HepG2 (cell line): ENCODE results near the gene FAM89B. TPM values are rescaled to one million over a fixed set of nuclear protein-coding genes. Genes with fewer than 3 reads are reported as not detected.

Source experiments
- CBX1 ChIP-seq: IDR thresholded peaks from one replicate; pipeline ENCODE4 v1.6.1; 2016; ENCODE audit warnings: antibody characterized with exemption, low read depth
- ETV5 ChIP-seq: IDR thresholded peaks from 2 replicates; pipeline ENCODE4 v1.6.1; 2018; ENCODE audit warnings: missing biosample characterization, missing genetic modification reagents, inconsistent platforms, borderline replicate concordance
- FOXK2 ChIP-seq: fragments of 450-650 bp; IDR thresholded peaks from 2 replicates; pipeline ENCODE4 v1.6.1; 2016
- HNRNPUL1 ChIP-seq: fragments of 200-400 bp; formaldehyde crosslinking; IDR thresholded peaks from 2 replicates; pipeline ENCODE4 v1.6.1; 2017; ENCODE audit warnings: low read depth, mild to moderate bottlenecking, low read length, moderate library complexity
- KDM5A ChIP-seq: fragments of 200-600 bp; sonication (generic); IDR thresholded peaks from 2 replicates; pipeline ENCODE4 v1.7.0; 2018; ENCODE audit warnings: antibody characterized with exemption, mild to moderate bottlenecking, low read length, borderline replicate concordance
- MNT ChIP-seq: fragments of 450-650 bp; IDR thresholded peaks from 2 replicates; pipeline ENCODE4 v1.6.1; 2016
- NFE2L2 ChIP-seq: fragments of 150-350 bp; IDR thresholded peaks from 2 replicates; pipeline ENCODE4 v1.6.1; 2014; ENCODE audit warnings: low read length
- NR2F1 ChIP-seq, 2 experiments: fragments of 450-650 bp in 1 of 2; formaldehyde crosslinking in 1 of 2; IDR thresholded peaks; 2 replicates each; pipeline versions ENCODE4 v1.5.0 to v1.6.1; 2016 to 2020; ENCODE audit warnings: mild to moderate bottlenecking in 1 of 2, missing compliant biosample characterization in 1 of 2, missing genetic modification reagents in 1 of 2, moderate library complexity in 1 of 2
- RAD51 ChIP-seq: fragments of 450-650 bp; IDR thresholded peaks from 2 replicates; pipeline ENCODE4 v1.6.1; 2016; ENCODE audit warnings: borderline replicate concordance
- RARG ChIP-seq: sonication (generic); formaldehyde crosslinking; IDR thresholded peaks from 2 replicates; pipeline ENCODE4 v1.4.0; 2020; ENCODE audit warnings: low read depth, mild to moderate bottlenecking, missing genetic modification reagents
- SNAI1 ChIP-seq: sonication (generic); formaldehyde crosslinking; IDR thresholded peaks from 2 replicates; pipeline ENCODE4 v1.5.0; 2020; ENCODE audit warnings: mild to moderate bottlenecking, missing genetic modification reagents, borderline replicate concordance
- SRSF9 ChIP-seq: fragments of 200-400 bp; formaldehyde crosslinking; IDR thresholded peaks from 2 replicates; pipeline ENCODE4 v1.6.1; 2018; ENCODE audit warnings: borderline replicate concordance, mild to moderate bottlenecking, low read depth, low read length; ENCODE audit not compliant: insufficient read depth, poor library complexity, severe bottlenecking
- SSRP1 ChIP-seq: IDR thresholded peaks from 2 replicates; pipeline ENCODE4 v1.6.1; 2016; ENCODE audit warnings: control low read depth
- TGIF2 ChIP-seq: IDR thresholded peaks from 2 replicates; pipeline ENCODE4 v1.6.1; 2016; ENCODE audit warnings: control low read depth, missing compliant biosample characterization
- THAP11 ChIP-seq: IDR thresholded peaks from 2 replicates; pipeline ENCODE4 v1.6.1; 2016; ENCODE audit warnings: missing biosample characterization, missing genetic modification reagents
- U2AF1 ChIP-seq: fragments of 200-400 bp; formaldehyde crosslinking; optimal IDR thresholded peaks from 2 replicates; pipeline ENCODE3; 2017; ENCODE audit warnings: mild to moderate bottlenecking, low read depth, low read length
- XBP1 ChIP-seq: sonication (generic); formaldehyde crosslinking; IDR thresholded peaks from 2 replicates; pipeline ENCODE4 v1.5.0; 2020; ENCODE audit warnings: missing genetic modification reagents
- YEATS4 ChIP-seq: sonication (generic); formaldehyde crosslinking; IDR thresholded peaks from 2 replicates; pipeline ENCODE4 v1.4.0; 2020; ENCODE audit warnings: missing genetic modification reagents, borderline replicate concordance
- ZMAT5 ChIP-seq: sonication (generic); formaldehyde crosslinking; IDR thresholded peaks from 2 replicates; pipeline ENCODE4 v1.5.0; 2020; ENCODE audit warnings: mild to moderate bottlenecking, low read depth, missing genetic modification reagents, borderline replicate concordance
- ZMYM3 ChIP-seq: sonication (generic); formaldehyde crosslinking; IDR thresholded peaks from 2 replicates; pipeline ENCODE4 v1.5.1; 2020; ENCODE audit warnings: mild to moderate bottlenecking, missing genetic modification reagents
- ZNF282 ChIP-seq: fragments of 450-650 bp; IDR thresholded peaks from 2 replicates; pipeline ENCODE4 v1.6.1; 2018; ENCODE audit not compliant: partially characterized antibody
- ZNF496 ChIP-seq: sonication (generic); formaldehyde crosslinking; IDR thresholded peaks from 2 replicates; pipeline ENCODE4 v1.8.1; 2023; ENCODE audit warnings: mild to moderate bottlenecking, moderate library complexity, missing genetic modification reagents; ENCODE audit not compliant: insufficient replicate concordance
- ZNF740 ChIP-seq: sonication (generic); formaldehyde crosslinking; IDR thresholded peaks from 2 replicates; pipeline ENCODE4 v1.4.0; 2020; ENCODE audit warnings: missing genetic modification reagents
- ZNF747 ChIP-seq: sonication (generic); formaldehyde crosslinking; IDR thresholded peaks from 2 replicates; pipeline ENCODE4 v1.8.1; 2023; ENCODE audit warnings: missing genetic modification reagents, mild to moderate bottlenecking, borderline replicate concordance
- ZNF75D ChIP-seq: sonication (generic); formaldehyde crosslinking; IDR thresholded peaks from 2 replicates; pipeline ENCODE4 v1.8.1; 2023; ENCODE audit warnings: missing genetic modification reagents, mild to moderate bottlenecking, borderline replicate concordance
- ZNF777 ChIP-seq: sonication (generic); formaldehyde crosslinking; IDR thresholded peaks from 2 replicates; pipeline ENCODE4 v1.4.0; 2020; ENCODE audit warnings: missing genetic modification reagents
- polyA plus RNA-seq, 8 experiments: library from polyadenylated mRNA; depleted of rRNA in 3 of 8; stranded (reverse) in 7 of 8; unstranded in 1 of 8; fragments of >200 nt; fragmentation: Illumina TruSeq in 4 of 8; extraction: Trizol in 4 of 8; gene quantifications; 2 replicates each; pipeline versions ENCODE4 v1.2.1 to v1.2.3, GENCODE V29; 2011 to 2016; ENCODE audit warnings: low read depth in 4 of 8, missing spikeins in 1 of 8, mixed read lengths in 1 of 8; ENCODE audit not compliant: insufficient read depth in 1 of 8
- total RNA-seq, 5 experiments: library from RNA; depleted of rRNA; stranded (reverse); fragments of >200 nt; fragmentation: Illumina TruSeq; extraction: Trizol; gene quantifications; 2 replicates each; pipeline ENCODE4 v1.2.3, GENCODE V29; 2016; ENCODE audit warnings: low read depth in 1 of 5
- TF ChIP-seq, protein P1 (sequence below): IDR thresholded peaks from 2 replicates; pipeline ENCODE4 v1.6.1; 2016; ENCODE audit warnings: missing compliant biosample characterization, missing genetic modification reagents, borderline replicate concordance
- TF ChIP-seq, protein P2 (sequence below): IDR thresholded peaks from 2 replicates; pipeline ENCODE4 v1.6.1; 2012; ENCODE audit warnings: inconsistent platforms

Gene FAM89B
- total and polyA plus RNA-seq, 2 of the 13 experiments (the other 11 are each of a cell fraction or from before 2014, with no cell fraction given), result 5.7 to 8.0 TPM

DNA sequence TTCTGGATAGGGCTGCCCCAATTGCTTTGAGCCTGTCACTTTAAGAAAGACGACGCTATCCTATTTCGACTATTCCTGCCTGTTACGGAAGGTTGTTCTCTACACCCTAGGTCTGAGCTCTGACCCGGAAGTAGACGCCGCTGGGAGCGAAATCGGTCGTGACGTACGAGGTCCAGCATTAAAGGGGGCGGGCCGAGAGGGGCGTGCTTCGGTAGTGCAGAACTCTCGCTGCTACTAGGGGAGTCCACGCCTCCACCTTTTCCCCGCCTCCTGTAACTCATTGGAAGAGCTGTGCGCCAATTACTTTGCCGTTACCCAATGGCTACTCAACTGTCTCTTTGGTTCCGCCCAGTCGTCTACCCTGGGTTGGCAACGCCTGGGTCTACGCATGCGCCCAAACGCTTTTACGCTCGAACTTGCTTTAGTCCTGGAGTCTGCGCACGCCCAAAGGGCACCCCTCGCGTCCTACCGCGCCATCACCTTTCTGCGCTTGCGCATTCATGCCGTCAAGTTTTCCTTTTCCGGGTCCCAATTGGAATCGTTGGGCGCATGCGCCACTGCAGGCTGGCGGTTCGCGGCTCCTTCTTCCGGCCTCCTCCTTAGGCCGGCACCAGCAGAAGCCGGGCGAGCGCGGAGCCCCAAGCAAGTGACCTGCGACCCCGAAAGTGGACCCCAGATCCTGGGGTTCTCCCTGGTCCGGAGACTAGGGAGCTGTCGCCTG lies 43.1 kb downstream of the FAM89B start, which contains the start of gene PCNX3 (continued):
- TF ChIP-seq HNRNPUL1 (no peak), KDM5A (peak; percentile 36; the same call in 1 of the 2 replicates), ZNF740 (CRISPR knock-in tag) (no peak), SSRP1 (CRISPR knock-in tag) (no peak), ZNF282 (no peak), THAP11 (CRISPR knock-in tag) (peak; percentile 96), MNT (peak; percentile 62), CBX1 (no peak), RARG (CRISPR knock-in tag) (no peak), ZNF75D (CRISPR knock-in tag) (no peak), SRSF9 (no peak), ZNF496 (no peak), NR2F1 (CRISPR knock-in tag; IDR thresholded peaks at IDR 0.05) (no peak), XBP1 (CRISPR knock-in tag) (no peak), ZMYM3 (CRISPR knock-in tag) (no peak), TGIF2 (no peak), U2AF1 (no peak), ZMAT5 (CRISPR knock-in tag) (no peak), FOXK2 (peak; percentile 45; the same call in 1 of the 2 replicates), SNAI1 (CRISPR knock-in tag) (no peak), ZNF777 (CRISPR knock-in tag) (no peak), RAD51 (no peak), ETV5 (peak; percentile 39; the same call in 1 of the 2 replicates), YEATS4 (CRISPR knock-in tag) (peak; percentile 12; the same call in 1 of the 2 replicates), NFE2L2 (no peak), ZNF747 (no peak)
- TF ChIP-seq, protein P1, sequence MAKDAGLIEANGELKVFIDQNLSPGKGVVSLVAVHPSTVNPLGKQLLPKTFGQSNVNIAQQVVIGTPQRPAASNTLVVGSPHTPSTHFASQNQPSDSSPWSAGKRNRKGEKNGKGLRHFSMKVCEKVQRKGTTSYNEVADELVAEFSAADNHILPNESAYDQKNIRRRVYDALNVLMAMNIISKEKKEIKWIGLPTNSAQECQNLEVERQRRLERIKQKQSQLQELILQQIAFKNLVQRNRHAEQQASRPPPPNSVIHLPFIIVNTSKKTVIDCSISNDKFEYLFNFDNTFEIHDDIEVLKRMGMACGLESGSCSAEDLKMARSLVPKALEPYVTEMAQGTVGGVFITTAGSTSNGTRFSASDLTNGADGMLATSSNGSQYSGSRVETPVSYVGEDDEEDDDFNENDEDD (CRISPR knock-in tag), result no peak; the same call in 1 of the 2 replicates
- TF ChIP-seq, protein P2, sequence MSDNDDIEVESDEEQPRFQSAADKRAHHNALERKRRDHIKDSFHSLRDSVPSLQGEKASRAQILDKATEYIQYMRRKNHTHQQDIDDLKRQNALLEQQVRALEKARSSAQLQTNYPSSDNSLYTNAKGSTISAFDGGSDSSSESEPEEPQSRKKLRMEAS, result peak; percentile 84
